ENCODE results near the gene RLBP1.

RLBP1 gene

DNA sequence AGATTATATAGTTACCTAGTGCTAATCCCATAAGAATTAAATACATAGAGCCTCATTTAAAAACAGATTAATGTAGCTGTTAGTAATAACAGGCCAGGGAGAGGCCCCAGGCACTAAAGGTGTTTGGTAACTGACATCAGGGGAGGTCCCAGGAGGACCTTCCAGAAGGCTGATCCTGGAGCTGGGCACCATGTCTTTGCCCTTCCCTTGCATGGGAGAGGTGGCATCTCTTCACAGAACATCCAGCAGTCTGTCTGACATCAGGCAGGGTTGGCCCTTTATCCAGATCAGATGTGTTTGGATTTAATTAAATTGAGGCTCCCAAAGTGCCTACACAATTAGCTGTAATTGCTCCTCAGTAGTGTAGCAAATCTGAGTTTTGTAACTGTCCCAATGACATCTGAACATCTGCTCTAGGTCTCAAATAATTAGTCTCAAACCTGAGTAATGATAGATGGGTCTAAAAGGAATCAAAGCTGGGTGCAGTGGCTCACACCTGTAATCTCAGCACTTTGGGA lies 53.0 kb downstream of the RLBP1 start:
- Histone ChIP-seq H3K36me3 (ENCODE audit: control insufficient read depth in 2 of 2, insufficient read depth in 1 of 2, low read length in 2 of 2) (no peaks in the 10 kb centered on the region; a peak in 1 of 3 replicates), H3K4me3 (ENCODE audit: low read depth, low read length) (no peak overlapping the region), H3K9me3 (ENCODE audit: control insufficient read depth, insufficient read depth, low read depth, low read length) (no peaks in the 10 kb centered on the region), H3K27ac (ENCODE audit: extremely low read depth, low read depth, low read length) (no peak overlapping the region), H3K4me1 (ENCODE audit: control insufficient read depth, insufficient read depth, low read length) (peaks cover 21% of the 10 kb centered on the region; the same call in 1 of the 2 replicates)
- TF ChIP-seq ZNF114 (tag by site-specific recombination; IDR thresholded peaks at IDR 0.05) (no peak), YY1 (tag by site-specific recombination; IDR thresholded peaks at IDR 0.05) (no peak), ZNF558 (tag by site-specific recombination; IDR thresholded peaks at IDR 0.05) (no peak), ZNF664 (tag by site-specific recombination; IDR thresholded peaks at IDR 0.05) (no peak), HOXC10 (CRISPR knock-in tag; IDR thresholded peaks at IDR 0.05) (no peak), ZNF16 (tag by site-specific recombination; IDR thresholded peaks at IDR 0.05; ENCODE audit: low read depth) (no peak), ZNF214 (tag by site-specific recombination; IDR thresholded peaks at IDR 0.05; ENCODE audit: borderline replicate concordance) (no peak), EGR2 (tag by site-specific recombination; IDR thresholded peaks at IDR 0.05; ENCODE audit: low read depth) (no peak), ZNF660 (tag by site-specific recombination; IDR thresholded peaks at IDR 0.05) (no peak), REPIN1 (tag by site-specific recombination; IDR thresholded peaks at IDR 0.05; ENCODE audit: low read depth) (no peak), KLF8 (tag by site-specific recombination; IDR thresholded peaks at IDR 0.05) (no peak), ZIC2 (tag by site-specific recombination; IDR thresholded peaks at IDR 0.05) (no peak), ZNF146 (tag by site-specific recombination; IDR thresholded peaks at IDR 0.05) (no peak), RBAK (tag by site-specific recombination; IDR thresholded peaks at IDR 0.05) (no peak), BCL11A (tag by site-specific recombination; IDR thresholded peaks at IDR 0.05; ENCODE audit: low read depth) (no peak)
- ChIA-PET POLR2A (interaction anchor here (0.8 to 1.1 kb wide), 2 partner anchors 80 to 264 kb away, joined by 3 to 4 read pairs; partner anchors contain the start of gene ABHD2), CTCF (interaction anchor here (0.5 to 19.0 kb wide), 14 partner anchors 10 to 509 kb away, joined by 3 to 480 read pairs (median 3); no protein-coding TSS in a partner anchor)

DNA sequence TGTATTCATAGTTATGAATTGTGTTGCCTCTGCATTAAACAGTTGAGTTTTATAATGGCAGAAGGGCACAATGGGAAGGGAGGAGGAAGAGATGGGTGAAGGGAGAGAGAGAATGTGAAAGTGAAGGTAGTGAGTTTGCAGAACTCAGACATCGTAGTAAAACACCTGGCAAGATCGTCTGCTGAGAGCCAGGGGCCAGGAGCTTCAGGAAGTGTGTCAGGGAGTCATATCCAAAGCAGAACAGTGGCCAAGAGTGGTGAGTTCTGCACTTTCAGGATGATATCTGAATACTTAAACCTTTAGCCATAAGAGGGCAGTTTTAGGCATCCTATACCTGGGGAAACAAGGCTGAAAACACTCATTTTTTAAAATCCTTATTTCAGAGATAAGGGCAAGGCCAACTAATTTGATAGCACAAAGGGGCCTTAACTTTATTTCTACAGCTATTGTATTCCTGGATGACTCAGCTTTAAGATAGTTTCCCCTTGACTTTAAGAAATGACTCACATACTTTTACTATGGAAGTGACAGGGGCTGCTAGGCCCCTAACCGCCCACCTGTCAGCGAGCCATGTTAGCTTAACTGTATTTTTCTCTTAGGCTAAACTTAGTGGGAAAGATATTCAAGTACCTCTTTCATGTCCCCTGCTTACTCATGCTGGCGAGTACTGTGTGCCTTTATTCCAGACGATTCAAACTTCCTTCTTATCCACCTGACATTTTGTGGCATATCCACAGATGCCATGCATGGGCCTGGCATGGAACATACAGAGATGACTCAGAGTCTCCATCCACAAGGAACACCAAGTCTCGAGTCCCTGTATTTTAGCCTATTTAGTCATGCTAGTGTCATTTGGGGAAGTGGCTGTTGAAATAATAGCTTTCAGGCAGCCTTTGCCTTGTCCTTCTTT lies 53.9 kb downstream of the RLBP1 start:
- ChIA-PET POLR2A (interaction anchor here (0.8 kb wide), 1 partner anchor 79 kb away, joined by 4 read pairs; the partner anchor contains the start of gene ABHD2), CTCF (interaction anchor here (0.5 to 19.0 kb wide), 22 partner anchors 8 to 510 kb away, joined by 3 to 480 read pairs (median 3); no protein-coding TSS in a partner anchor)
- TF ChIP-seq, protein P1, sequence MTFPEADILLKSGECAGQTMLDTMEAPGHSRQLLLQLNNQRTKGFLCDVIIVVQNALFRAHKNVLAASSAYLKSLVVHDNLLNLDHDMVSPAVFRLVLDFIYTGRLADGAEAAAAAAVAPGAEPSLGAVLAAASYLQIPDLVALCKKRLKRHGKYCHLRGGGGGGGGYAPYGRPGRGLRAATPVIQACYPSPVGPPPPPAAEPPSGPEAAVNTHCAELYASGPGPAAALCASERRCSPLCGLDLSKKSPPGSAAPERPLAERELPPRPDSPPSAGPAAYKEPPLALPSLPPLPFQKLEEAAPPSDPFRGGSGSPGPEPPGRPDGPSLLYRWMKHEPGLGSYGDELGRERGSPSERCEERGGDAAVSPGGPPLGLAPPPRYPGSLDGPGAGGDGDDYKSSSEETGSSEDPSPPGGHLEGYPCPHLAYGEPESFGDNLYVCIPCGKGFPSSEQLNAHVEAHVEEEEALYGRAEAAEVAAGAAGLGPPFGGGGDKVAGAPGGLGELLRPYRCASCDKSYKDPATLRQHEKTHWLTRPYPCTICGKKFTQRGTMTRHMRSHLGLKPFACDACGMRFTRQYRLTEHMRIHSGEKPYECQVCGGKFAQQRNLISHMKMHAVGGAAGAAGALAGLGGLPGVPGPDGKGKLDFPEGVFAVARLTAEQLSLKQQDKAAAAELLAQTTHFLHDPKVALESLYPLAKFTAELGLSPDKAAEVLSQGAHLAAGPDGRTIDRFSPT (tag by site-specific recombination; IDR thresholded peaks at IDR 0.05) = peak; percentile 80
- TF ChIP-seq ZNF335 (tag by site-specific recombination; conservative IDR thresholded peaks at IDR 0.05) (peak; percentile 94), SP7 (tag by site-specific recombination; IDR thresholded peaks at IDR 0.05) (peak; percentile 29; the same call in 1 of the 2 replicates), HOXC10 (CRISPR knock-in tag; IDR thresholded peaks at IDR 0.05) (no peak), ZNF184 (tag by site-specific recombination; IDR thresholded peaks at IDR 0.05) (0 out of 2 replicates have a peak, but pooled peaks have one; percentile 20), YY2 (tag by site-specific recombination; IDR thresholded peaks at IDR 0.05) (0 out of 2 replicates have a peak, but pooled peaks have one; percentile 38), ZNF561 (tag by site-specific recombination; IDR thresholded peaks at IDR 0.05; ENCODE audit: borderline replicate concordance) (no peak), OVOL3 (tag by site-specific recombination; IDR thresholded peaks at IDR 0.05) (no peak), ZNF600 (tag by site-specific recombination; IDR thresholded peaks at IDR 0.05) (peak; percentile 85), ZNF366 (tag by site-specific recombination; conservative IDR thresholded peaks at IDR 0.05) (peak; percentile 28), ZNF558 (tag by site-specific recombination; IDR thresholded peaks at IDR 0.05) (0 out of 2 replicates have a peak, but pooled peaks have one; percentile 26), ZFHX2 (tag by site-specific recombination; conservative IDR thresholded peaks at IDR 0.05) (peak; percentile 64), PRDM1 (tag by site-specific recombination; IDR thresholded peaks at IDR 0.05) (peak; percentile 78), ZFP37 (tag by site-specific recombination; IDR thresholded peaks at IDR 0.05) (no peak; the same call in 1 of the 2 replicates), ZNF416 (tag by site-specific recombination; IDR thresholded peaks at IDR 0.05) (no peak), ZFP3 (tag by site-specific recombination; IDR thresholded peaks at IDR 0.05; ENCODE audit: low read depth) (no peak), SCRT2 (tag by site-specific recombination; IDR thresholded peaks at IDR 0.05) (peak; percentile 75), KLF10 (tag by site-specific recombination; IDR thresholded peaks at IDR 0.05) (0 out of 2 replicates have a peak, but pooled peaks have one; percentile 26)
- TF ChIP-seq, protein P2, sequence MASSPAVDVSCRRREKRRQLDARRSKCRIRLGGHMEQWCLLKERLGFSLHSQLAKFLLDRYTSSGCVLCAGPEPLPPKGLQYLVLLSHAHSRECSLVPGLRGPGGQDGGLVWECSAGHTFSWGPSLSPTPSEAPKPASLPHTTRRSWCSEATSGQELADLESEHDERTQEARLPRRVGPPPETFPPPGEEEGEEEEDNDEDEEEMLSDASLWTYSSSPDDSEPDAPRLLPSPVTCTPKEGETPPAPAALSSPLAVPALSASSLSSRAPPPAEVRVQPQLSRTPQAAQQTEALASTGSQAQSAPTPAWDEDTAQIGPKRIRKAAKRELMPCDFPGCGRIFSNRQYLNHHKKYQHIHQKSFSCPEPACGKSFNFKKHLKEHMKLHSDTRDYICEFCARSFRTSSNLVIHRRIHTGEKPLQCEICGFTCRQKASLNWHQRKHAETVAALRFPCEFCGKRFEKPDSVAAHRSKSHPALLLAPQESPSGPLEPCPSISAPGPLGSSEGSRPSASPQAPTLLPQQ (tag by site-specific recombination; IDR thresholded peaks at IDR 0.05) = no peak
- H3K36me3 ChIP-seq (ENCODE audit: control insufficient read depth in 2 of 2, insufficient read depth in 1 of 2, low read length in 2 of 2) = no peaks in the 10 kb centered on the region; a peak in 1 of 3 replicates
- H3K27ac ChIP-seq (ENCODE audit: extremely low read depth, low read depth, low read length) = no peak overlapping the region; the same call in 1 of the 2 replicates
- H3K4me1 ChIP-seq (ENCODE audit: control insufficient read depth, insufficient read depth, low read length) = peaks cover 24% of the 10 kb centered on the region; the same call in 1 of the 2 replicates
- no peak overlapping the region for H3K4me3 ChIP-seq (ENCODE audit: low read depth, low read length)
- no peaks in the 10 kb centered on the region for H3K9me3 ChIP-seq (ENCODE audit: control insufficient read depth, insufficient read depth, low read depth, low read length)

Measured in HEK293 (cell line).